Testis (tissue), 2 donors: ENCODE measurements around the gene AHCYL1.

Source experiments
- POLR2A ChIP-seq: fragments of 450-650 bp; IDR thresholded peaks from one replicate; pipeline ENCODE4 v1.6.1; 2017; ENCODE audit warnings: antibody characterized with exemption, mild to moderate bottlenecking, moderate library complexity
- TF ChIP-seq, protein P1 (sequence below), 3 experiments: fragments of 450-650 bp in 2 of 3; fragments of 200-600 bp in 1 of 3; sonication (generic) in 1 of 3; IDR thresholded peaks; one replicate each; pipeline ENCODE4 v1.5.1; 2016 to 2019; ENCODE audit warnings: antibody characterized with exemption in 3 of 3, mild to moderate bottlenecking in 2 of 3, moderate library complexity in 1 of 3

- TF ChIP-seq, protein P1, sequence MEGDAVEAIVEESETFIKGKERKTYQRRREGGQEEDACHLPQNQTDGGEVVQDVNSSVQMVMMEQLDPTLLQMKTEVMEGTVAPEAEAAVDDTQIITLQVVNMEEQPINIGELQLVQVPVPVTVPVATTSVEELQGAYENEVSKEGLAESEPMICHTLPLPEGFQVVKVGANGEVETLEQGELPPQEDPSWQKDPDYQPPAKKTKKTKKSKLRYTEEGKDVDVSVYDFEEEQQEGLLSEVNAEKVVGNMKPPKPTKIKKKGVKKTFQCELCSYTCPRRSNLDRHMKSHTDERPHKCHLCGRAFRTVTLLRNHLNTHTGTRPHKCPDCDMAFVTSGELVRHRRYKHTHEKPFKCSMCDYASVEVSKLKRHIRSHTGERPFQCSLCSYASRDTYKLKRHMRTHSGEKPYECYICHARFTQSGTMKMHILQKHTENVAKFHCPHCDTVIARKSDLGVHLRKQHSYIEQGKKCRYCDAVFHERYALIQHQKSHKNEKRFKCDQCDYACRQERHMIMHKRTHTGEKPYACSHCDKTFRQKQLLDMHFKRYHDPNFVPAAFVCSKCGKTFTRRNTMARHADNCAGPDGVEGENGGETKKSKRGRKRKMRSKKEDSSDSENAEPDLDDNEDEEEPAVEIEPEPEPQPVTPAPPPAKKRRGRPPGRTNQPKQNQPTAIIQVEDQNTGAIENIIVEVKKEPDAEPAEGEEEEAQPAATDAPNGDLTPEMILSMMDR (IDR thresholded peaks at IDR 0.05): peak; percentile 82 to 98 (median 88)
- no peak for TF ChIP-seq POLR2A
Observed at GRCh38 chr1:110053552-110054428, 69.2 kb downstream of the AHCYL1 start.
